Liver (tissue), 3 donors: ENCODE data around the gene TGM3.

Experiments used
- ATF3 ChIP-seq: IDR thresholded peaks from 2 replicates; pipeline ENCODE4 v1.6.1; 2016; ENCODE audit warnings: antibody characterized with exemption
- CTCF ChIP-seq: fragments of 150-350 bp; IDR thresholded peaks from 2 replicates; pipeline ENCODE4 v1.5.1; 2017; ENCODE audit warnings: improper control_type of control experiment, low read depth, low read length; ENCODE audit not compliant: missing input control
- JUND ChIP-seq, 2 donors: IDR thresholded peaks; 2 replicates each; pipeline ENCODE4 v1.6.1; 2016; ENCODE audit warnings: antibody characterized with exemption in 2 of 2
- MAX ChIP-seq: IDR thresholded peaks from 2 replicates; pipeline ENCODE4 v1.6.1; 2016; ENCODE audit warnings: antibody characterized with exemption
- NR2F2 ChIP-seq: IDR thresholded peaks from 2 replicates; pipeline ENCODE4 v1.6.1; 2016; ENCODE audit warnings: antibody characterized with exemption
- RAD21 ChIP-seq, 2 donors: IDR thresholded peaks; 2 replicates each; pipeline ENCODE4 v1.6.1; 2016; ENCODE audit warnings: antibody characterized with exemption in 2 of 2, mild to moderate bottlenecking in 2 of 2
- REST ChIP-seq: IDR thresholded peaks from 2 replicates; pipeline ENCODE4 v1.6.1; 2016; ENCODE audit warnings: antibody characterized with exemption, mild to moderate bottlenecking
- TAF1 ChIP-seq: conservative IDR thresholded peaks from 2 replicates; pipeline ENCODE4 v1.6.1; 2016; ENCODE audit warnings: antibody characterized with exemption, mild to moderate bottlenecking
- donor health status: healthy.
- donor health status: healthy.

- TF ChIP-seq CTCF (no peak), JUND (IDR thresholded peaks at IDR 0.05) (no peak), ATF3 (no peak), NR2F2 (no peak), RAD21 (IDR thresholded peaks at IDR 0.05) (no peak), REST (no peak), MAX (no peak), TAF1 (no peak)
Measured at GRCh38 chr20:2336471-2336870, 40.7 kb downstream of the TGM3 start.
